GM18526 (cell line): ENCODE data around the gene KIAA1217.

Source experiments
- POLR2A ChIP-seq: IDR thresholded peaks from 3 replicates; pipeline ENCODE4 v1.6.1; 2011; ENCODE audit not compliant: insufficient read length; ENCODE audit errors: extremely low read depth

The KIAA1217 gene

DNA sequence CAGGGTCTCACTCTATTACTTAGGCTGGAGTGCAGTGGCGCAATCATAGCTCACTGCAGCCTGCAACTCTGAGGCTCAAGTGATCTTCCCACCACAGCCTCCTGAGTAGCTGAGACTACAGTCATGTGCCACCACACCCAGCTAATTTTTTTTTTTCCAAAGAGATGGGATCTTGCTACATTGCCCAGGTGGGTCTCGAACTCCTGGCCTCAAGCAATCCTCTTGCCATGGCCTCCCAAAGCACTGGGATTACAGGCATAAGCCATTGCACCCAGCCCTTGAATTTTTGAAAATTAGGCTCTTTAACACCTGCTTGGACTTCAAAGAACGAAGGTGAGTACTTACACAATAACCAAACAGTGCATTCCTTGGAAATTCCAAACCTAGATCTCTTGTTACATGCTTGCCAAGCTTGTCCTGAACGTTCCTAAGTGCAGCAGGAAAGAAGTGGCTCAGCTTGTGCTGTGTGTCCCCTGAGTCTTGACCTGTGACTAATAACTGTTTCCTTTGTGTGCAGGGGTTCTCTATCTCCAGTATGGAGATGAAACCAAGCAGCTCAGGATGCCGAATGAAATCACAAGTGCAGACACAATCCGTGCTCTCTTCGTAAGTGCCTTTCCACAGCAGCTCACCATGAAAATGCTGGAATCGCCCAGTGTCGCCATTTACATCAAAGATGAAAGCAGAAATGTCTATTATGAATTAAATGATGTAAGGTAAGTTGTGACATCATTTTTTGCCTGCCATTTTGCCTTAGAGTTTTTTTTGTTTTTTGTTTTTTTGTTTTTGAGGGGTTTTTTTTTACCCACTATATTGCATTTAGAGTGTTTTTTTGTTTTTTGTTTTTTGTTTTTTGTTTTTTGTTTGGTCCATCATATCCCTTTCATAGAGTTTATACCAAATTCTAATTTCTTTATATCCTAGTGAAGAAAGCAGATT is 223.8 kb downstream of the KIAA1217 start:
- TF ChIP-seq POLR2A, result no peak

DNA sequence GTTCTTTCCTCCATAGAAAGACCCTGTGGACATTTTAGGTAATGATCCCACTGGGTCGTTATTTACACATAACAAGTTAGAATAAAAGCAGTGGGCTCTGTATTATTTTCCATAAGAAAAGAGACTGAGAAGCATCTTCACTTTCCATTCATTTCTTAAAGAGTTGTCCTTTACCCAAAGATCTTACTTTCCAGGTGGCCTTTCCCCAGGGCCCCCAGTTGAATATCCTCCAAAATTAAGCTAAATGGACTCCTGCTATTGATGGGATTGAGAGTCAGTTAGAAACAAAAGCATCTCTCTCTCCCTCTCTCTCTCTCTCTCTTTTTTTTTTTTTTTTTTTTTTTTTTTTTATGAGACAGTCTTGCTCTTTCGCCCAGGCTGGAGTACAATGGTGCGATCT is 224.8 kb downstream of the KIAA1217 start:
- TF ChIP-seq POLR2A, result no peak

DNA sequence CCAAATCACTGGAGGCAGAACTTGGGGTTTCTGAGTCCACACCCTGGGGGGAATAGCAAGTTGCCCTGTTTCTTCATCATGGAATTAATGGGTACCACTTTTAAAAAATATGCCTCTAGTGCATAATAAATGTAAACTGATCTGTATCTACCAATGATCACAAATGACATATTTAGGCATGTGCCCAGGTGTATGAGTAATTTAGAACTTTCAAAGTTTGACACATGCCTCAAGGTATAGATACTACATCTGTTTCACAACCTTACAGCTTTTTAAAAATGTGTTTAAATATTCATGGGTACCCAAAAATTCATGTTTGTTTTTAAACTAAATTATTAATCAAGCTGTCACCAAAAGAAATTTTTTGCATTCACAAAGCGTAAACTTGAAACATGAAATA is 226.0 kb downstream of the KIAA1217 start:
- no peak for TF ChIP-seq POLR2A

GRCh38 chr10:24435374-24435773 is 226.4 kb downstream of the KIAA1217 start:
- TF ChIP-seq POLR2A, result no peak

- no peak for TF ChIP-seq POLR2A
These were observed 228.4 kb downstream of the KIAA1217 start for GRCh38 chr10:24437302-24437701.

DNA sequence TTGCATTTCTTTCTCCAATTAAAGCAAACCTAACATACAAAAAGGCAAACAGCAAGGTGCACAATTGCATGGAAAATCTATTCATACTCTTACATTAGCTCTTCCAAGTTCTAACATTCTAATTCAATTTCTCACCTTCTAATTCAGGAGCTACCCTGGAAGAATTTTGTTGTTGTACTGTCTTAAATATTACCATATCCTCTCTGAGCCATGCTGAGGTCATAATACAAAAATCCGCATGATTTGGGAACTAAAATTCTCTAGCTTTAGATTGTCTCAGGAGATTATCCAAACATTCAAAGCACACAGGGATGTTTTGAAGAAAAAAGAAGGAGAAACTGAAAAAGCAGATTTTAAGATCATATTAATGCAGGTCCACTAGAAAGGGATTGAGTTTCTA is 229.9 kb downstream of the KIAA1217 start:
- TF ChIP-seq POLR2A, result no peak

DNA sequence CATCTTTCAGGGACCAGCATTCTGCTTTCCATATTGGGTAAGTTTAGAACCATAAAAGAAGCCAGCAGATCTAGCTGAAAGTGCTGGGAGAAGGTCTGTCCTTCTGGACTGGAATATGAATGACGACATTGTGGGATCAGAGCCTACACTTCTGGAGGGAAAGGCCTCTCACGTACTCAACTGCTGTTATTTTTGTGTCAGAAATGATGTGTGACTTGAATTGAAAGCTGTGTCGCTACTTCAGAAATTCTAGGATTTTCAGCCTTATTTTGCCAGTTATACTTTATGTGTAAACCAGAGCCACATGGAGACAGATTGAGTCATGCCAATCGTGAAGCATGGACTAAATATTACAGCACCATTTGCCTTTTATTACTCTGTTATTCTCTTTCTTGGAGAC is 231.0 kb downstream of the KIAA1217 start:
- TF ChIP-seq POLR2A, result no peak

DNA sequence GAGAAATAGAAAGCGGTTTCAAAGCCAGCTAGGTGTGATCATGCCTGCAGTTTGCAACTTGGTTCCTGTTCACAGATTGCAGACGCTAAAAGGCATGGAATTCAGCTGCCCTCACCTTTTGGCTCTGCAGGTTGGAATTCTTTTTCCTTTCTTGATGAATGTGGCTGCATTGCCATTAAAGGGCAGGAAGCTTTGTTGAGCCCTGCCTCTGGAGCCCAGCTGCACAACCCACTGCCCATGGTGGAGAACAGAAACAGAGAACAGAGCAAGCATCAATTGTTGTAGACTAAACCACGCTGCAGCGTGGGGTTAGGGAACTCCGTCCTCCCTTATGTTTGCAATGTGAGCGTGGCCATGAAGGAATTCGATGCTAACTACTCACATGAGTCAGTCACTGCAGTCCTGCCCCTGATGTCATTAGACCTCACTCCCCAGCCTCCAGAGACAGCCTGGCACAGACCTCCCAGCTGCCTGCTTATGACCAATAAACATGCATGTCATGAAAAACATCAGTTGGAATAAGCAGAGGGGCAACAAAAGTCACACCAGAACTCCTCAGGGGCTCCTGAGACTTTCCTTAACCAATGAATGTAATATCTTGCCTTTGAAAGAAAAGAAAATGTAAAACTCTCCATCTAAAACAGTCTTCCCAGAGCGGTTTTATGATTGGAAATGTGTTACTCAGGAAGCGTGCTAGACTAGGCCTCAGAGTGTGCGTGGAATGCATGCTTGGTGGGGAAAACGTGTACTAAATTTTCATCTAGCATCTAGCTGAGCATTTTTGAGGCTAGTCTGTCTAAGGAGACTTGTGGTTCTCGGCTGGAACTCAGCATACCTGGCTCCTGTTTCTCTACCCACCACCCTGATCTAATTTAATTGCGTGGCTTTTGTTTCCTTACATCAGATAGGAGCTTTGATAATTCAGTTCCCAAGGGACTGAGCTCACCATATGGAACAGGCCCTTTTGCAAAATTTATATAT is 232.2 kb downstream of the KIAA1217 start:
- no peak for TF ChIP-seq POLR2A

GRCh38 chr10:24442234-24442633 is 233.3 kb downstream of the KIAA1217 start:
- TF ChIP-seq POLR2A, result no peak

- TF ChIP-seq POLR2A, result no peak
These were observed 235.4 kb downstream of the KIAA1217 start for GRCh38 chr10:24444337-24444736.

DNA sequence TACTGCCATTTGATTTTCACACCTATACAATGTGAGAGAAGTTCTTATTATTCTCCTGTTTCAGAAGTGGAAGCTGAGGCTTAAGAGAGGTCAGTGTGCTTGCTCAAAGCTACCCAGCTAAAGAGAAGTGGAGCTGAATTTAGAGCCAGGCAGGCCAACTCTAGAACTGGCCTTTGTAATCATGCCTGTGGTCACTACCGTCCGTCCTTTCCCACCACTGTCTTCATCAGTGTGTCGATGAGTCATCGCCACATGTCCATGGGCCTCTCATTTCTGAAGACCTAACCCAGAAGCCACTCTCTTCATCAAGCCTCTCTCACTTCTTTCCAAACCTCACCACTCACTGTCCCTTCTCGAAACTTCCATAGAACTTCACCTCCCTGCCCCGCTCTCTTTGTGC is 237.8 kb downstream of the KIAA1217 start:
- no peak for TF ChIP-seq POLR2A

DNA sequence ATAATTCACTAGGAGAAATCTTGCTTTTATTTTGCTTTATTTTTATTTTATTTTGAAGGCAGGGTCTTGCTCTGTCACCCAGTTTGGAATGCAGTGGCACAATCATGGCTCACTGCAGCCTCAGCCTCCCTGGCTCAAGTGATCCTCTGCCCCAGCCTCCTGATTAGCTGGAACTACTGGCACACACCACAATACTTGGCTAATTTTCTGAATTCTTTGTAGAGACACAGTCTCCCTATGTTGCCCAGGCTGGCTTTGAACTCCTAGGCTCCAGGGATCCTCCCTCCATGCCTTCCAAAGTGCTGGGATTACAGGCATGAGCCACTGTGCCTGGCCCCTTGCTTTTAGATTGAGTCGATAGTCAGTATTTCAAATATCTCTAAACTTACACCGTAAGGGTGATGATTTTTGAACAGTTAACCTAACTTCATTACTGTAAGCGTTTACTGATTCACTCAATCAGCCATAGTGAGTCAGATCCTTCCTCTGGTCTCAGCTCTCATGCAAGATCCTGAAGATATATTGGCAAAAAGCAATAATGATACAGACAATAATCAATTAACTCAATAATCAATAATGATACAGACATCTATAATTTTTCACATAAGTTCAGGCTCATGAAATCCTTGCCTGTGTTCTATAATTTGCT is 239.5 kb downstream of the KIAA1217 start:
- TF ChIP-seq POLR2A, result no peak

- no peak for TF ChIP-seq POLR2A
These were observed 240.4 kb downstream of the KIAA1217 start for GRCh38 chr10:24449321-24449740.

DNA sequence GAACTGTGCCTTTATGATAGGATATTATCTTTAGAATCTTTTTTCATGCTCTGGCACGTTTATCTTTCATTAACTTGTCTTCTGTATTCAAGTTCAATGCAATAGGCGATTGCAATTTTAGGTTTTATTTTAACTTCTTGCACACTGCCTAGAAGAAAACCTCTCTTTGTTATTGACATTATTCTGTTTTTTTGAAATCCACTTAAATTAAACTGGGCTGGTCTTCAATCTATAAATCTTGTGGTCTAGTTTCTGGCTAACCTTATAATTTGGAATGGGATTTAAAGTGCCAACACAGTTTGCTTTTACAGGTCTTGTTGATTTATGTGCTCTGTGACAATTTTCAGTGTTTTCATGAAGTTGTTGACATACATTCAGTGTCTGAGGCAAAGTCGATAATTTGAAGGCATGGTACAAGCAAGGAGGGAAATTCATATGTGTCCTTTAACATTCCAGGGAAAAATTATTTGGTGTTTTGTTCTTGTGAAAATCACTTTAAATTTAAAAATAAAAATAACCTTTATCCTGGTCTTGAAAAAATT is 240.9 kb downstream of the KIAA1217 start:
- no peak for TF ChIP-seq POLR2A

GRCh38 chr10:24451325-24451820 is 242.4 kb downstream of the KIAA1217 start:
- no peak for TF ChIP-seq POLR2A

GRCh38 chr10:24452030-24452429 is 243.1 kb downstream of the KIAA1217 start:
- TF ChIP-seq POLR2A, result no peak
